GM21723 (cell line): ENCODE measurements around the gene CKAP4.

Experiments
- ATAC-seq: cut with Tn5 transposase; IDR thresholded peaks from one replicate; pipeline ENCODE4 v1.9.1; 2021; ENCODE audit warnings: mild to moderate bottlenecking, moderate library complexity; ENCODE audit not compliant: unreplicated experiment

CKAP4 gene

DNA sequence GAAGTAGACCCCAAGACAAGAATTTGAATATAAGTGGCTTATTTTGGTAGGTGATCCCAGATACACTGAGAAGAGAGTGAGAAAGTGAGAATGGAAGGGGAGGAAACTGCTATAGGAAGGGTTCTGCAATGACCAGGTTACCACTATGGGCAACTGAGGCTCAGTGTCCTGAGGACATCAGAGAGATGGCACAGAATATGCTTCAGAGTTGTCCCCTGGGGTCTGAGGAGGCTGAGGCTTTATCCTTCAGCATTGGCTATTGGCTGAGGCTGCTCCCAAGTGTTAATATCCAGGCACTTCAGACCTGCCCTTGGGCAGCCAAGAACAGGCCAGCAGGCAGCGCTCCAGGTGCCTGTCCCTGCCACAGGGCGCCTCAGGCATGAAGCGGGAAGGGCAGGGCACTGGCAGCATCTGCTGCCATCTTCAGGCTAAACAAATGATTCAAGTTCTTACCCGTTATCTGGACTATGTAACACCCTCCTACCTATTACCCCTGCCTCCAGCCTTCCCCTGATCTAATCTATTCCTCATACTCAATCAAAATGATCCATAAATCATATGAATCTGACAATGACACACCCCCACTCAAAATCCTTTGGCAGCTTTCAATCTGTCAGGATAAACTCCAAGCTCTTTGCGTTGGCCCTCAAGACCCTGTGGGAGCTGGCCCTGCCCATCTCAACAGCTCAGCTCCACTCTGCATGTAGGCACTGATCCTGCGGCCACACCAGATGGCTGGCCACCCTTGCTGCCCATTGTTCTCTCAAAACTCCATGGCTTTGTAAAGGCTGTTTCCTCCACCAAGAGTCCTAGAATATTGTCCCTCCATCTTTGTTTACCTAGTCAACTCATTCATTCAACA, 42.4 kb downstream of the CKAP4 start:
- no peak for ATAC-seq

DNA sequence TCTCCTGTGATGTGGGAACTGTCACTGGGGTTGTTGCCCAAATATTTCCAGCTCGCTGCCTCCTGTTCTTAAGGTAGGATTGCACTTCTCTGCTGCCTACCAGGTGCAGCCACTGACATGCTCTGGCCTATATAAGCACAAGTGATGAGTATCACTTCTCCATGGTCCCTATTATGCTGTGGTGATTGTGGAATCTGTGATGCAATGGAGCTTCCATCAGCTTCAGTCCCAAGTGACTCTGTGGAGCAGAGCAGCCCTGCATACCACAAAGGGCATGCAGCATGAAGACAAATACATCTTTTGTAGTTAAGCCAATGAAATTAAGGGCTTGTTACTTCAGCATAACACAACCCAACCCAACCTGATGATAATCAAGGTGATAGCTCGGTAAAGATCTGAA, 43.5 kb downstream of the CKAP4 start:
- no peak for ATAC-seq

DNA sequence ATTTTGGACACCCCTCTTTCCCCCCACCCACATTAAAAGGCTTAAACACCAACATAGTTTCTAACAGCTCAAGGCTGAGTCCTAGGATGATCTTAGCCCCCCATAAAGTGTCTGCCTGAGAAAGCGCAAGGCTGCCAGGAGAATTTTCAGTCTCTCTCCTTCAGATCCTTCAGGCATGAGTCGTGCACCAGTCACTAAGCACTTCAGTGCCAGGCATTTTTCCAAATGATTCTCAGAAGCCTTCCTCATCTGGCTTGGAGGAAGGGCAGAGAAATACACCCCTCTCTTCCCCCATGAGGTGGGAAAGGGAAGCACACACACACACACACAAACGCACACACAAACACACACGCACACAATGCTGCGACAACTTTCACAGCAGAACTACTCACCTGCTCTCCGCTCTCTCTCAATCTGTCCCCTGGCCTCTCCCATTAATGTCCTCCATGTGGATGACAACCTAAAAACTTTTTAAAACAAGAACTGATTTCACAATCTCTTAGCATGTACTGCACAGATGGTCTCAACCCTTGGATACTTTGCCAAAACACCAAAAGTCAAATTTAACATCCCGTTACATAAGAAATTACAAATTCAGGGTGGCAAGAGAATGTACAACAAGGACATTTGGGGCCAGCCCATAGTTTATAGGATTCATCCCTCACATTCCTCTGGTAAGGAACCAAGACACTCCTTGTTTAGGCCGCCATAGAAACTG, 49.8 kb downstream of the CKAP4 start:
- no peak for ATAC-seq

DNA sequence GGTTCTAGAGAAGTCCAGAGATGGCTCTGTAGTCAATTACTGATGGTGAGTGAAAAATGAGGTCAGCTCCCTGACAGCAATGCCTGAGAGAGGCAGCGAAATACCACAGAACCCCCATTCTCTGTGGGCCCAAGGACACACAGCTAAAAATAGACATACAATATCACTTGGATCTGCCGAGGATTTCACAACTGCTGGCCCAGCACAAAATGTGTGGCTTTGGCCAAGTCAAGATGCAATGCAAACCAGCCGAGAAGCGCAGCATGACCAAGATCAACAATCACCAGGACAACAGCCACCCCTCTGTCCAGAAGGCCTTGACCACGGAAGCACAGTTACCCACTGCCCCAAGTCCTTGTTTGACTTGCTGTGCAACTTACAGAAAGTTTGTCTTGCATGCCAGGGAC, 52.2 kb downstream of the CKAP4 start:
- ATAC-seq = no peak

DNA sequence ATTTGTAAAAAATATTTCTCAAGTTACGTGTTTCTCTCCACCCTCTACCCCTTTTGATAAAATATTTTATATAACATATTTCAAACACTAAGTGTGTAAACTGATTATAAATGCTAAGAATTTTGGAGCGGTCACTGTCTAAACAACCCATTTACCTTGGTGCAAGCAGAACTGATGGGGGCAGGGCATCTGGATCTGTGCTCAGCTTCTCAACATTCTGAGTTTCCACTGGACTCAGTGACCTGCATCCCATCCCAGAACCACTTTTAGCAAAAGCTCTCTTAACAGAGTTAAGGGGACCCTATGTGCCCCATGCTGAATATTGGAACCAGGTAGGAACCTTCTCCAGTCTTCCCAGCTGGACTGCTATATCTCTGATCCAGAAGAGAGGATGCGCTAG, 53.5 kb downstream of the CKAP4 start:
- ATAC-seq = no peak

DNA sequence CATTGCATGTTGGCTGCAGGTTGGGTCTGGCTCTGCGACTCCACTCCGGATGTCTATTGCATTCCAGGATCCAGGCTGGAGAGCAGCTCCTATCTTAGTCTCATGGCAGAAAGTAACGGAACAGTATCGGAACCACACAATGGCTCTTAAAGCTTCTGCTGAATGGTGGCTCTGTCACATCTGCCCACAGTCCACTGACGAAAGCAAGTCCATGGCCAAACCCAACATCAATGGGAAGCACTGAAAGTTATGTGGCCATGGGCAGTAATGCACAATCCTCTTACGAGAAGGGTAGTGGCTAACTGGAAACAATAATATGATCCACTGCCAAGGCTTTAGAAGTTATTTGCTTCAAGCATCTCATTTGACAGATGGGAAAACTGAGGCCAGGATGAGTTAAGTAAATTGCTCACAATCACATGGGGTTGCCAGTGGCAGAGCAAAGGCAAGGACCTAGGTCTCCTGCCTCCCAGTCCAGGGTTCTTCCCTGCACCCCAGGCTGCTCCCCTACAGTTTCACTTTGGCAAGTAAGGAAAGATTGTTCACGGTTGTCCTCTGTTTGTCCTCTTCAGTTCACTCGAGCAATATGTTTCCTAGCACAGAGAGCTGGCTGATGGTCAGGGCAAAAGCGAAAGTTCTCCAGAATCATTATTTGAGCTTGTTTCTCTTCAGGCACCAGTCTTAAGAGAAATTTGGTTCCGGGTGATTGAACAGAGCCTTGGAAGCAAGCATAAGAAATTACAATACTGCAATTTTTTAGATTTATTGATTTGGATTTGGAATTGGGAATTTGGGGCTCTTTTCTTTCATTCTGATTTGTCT, 54.2 kb downstream of the CKAP4 start:
- ATAC-seq = no peak

DNA sequence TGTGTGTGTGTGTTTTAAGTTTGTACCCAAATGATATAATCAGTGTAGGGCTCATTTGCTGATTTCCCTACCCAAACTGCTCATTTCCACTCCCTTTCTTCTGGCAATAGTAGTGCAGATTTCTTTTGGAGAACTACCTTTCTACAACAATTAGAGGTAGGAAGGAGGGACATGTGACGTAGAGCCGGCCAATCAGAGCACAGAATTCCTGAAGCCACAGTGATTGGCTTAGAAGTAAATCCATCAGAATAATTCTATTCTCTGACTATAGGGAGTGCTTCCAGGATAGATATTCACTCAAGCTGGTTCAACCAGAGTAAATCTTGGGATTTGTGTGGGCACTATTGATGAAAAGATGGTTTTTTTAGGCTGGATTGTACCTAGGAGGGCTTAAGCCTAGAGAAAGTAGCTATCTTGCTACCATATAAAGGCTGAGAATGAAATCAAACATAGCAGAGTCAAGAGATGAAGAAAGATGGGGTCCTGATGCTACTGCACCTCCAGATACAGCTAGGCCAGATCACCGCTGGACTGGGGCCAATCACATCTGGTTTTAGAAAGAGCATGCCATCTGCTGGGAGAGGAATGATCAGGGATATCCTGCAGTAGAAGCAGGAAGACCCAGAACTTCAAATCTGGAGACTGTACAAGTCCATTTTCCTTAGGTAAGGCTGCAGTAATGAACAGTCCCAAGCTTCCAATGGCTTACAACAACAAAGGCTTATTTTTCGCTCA, 55.0 kb downstream of the CKAP4 start:
- no peak for ATAC-seq

DNA sequence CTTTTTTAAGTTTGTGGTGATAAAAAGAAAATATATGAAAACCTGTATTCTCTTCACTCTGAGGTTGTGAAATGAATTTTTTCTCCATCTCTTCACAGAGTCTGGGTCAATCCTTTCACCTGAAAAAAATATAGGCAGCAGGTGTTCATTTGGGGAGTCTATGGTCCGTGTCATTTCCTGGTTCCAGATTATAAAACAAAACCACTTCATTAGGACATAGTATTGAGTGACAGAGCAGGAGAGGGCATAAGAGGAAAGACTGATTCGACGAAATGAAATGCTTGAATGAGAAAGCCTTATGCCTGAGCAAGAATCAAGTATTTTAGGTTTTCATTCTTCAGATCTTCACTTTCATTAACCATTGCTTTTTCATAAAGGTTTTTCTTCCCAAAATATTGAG, 57.2 kb downstream of the CKAP4 start:
- no peak for ATAC-seq

DNA sequence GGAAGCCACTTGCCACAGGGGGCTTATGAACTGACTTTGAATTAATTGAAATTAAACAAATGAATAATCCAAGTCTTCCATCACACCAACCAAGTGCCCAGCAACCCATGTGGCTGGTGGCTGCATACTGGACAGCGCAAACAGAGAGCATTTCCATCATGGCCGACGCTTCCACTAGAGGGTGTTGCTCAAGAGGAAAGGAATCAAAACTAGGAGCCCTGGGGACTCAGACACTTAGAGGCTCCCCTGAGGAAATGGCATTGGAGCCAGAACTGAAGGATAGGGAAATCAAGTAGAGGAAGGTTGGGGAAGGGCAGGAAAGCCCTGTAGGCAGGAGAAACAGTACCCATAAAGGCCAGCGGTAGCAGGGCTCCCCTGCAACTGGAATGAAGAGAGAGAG, 58.5 kb downstream of the CKAP4 start:
- ATAC-seq = no peak

DNA sequence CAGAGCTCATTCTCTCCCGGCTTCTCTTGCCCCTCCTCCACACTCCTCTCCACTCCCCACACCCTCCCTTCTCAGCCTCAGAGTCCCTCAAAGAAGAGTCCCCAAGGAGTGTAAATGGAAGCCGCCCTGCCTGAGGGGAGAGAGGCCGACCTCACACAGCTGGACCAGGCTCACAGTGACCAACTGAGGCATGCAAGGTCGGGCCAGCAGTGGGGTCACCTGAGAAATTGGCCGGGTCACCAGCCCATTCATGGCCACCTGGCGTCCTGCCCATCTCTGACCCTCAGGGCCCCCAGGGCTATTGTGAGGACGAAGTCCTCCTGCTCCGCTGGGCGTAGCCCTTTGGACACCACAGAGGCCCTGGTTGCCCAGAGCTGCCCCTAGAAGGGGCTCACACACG, 59.6 kb downstream of the CKAP4 start:
- ATAC-seq = no peak
